ENCODE data around the gene LDHD.

DNA sequence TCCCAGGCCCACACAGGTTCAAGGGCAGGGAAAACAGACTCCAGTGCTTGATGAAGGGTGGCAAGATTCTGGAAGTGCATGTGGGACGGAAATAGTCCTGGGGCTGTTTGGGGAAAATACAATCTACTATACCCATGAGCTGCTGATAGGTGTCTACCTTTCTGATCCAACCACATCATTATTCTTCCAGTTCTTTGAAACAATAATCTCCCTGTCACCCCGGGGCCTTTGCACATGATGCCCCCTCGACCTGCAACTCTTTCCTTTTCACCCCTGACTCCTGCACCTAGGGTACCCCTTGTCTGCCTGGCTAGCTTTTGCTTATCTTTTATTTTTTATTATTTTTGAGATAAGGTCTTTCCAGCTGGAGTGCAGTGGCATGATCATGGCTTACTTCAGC is 45.0 kb downstream of the LDHD start:
- TF ChIP-seq, protein P1, sequence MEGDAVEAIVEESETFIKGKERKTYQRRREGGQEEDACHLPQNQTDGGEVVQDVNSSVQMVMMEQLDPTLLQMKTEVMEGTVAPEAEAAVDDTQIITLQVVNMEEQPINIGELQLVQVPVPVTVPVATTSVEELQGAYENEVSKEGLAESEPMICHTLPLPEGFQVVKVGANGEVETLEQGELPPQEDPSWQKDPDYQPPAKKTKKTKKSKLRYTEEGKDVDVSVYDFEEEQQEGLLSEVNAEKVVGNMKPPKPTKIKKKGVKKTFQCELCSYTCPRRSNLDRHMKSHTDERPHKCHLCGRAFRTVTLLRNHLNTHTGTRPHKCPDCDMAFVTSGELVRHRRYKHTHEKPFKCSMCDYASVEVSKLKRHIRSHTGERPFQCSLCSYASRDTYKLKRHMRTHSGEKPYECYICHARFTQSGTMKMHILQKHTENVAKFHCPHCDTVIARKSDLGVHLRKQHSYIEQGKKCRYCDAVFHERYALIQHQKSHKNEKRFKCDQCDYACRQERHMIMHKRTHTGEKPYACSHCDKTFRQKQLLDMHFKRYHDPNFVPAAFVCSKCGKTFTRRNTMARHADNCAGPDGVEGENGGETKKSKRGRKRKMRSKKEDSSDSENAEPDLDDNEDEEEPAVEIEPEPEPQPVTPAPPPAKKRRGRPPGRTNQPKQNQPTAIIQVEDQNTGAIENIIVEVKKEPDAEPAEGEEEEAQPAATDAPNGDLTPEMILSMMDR (IDR thresholded peaks at IDR 0.05): no peak
- TF ChIP-seq POLR2AphosphoS5 (IDR thresholded peaks at IDR 0.05): no peak
- TF ChIP-seq EP300 (IDR thresholded peaks at IDR 0.05): no peak
